ENCODE data around the gene FBXO9.

Gene FBXO9

DNA sequence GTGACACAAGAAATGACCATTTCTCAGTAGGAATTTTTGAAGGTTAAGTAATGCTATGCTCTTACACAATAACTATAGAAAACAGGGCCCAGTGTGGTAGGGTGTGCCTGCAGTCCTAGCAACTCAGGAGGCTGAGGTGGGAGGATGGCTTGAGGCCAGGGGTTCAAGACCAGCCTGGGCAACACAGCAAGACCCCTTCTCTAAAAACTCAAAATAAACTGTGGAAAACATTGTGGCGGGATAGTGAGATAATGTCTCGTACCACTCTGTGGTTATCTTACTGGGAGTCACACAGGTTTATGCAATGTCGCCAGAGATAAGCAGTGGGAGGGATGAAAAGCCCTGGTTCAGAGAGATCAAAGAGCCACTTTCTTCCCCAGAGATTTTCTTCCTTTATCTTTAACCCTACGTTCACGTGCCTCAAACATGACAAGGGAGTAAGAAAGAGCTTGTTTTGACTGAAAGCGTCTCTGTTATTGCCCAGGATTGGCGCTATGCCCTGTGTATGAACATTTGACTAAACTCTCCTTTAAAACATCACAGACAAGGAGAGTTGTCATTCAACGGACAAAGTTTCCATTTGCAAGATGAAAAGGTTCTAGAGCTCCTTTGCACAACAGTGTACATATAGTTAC is 69.5 kb downstream of the FBXO9 start:
- DNase-seq (ENCODE audit: low read depth in 3 of 3): no peak

DNA sequence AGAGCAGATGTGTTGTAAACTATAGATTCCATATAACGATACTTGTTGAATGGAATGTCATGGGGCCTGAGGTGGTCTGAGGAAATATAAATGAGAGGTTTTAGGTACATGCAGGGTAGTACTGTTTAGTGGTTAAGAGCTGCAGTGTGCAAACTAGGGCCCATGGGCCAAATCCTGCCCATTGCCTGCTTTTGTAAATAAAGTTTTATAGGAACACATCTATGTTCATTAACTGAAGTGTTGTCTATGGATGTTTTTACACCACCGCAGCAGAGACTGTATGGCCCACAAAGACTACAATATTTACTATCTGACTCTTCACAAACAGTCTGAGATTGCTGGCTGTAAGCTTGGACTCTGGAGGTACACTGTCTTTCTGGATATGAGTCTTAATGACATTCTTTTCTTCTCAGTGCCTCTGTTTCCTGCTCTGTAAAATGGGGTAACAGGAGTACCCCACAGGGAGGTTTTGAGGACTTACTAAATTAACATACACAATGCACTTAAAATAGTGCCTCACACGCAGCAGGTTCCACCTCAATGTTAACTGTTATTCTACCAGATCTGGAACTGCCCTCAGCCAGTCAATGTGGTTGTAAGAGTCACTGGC is 70.9 kb downstream of the FBXO9 start:
- DNase-seq (ENCODE audit: low read depth in 3 of 3): no peak

DNA sequence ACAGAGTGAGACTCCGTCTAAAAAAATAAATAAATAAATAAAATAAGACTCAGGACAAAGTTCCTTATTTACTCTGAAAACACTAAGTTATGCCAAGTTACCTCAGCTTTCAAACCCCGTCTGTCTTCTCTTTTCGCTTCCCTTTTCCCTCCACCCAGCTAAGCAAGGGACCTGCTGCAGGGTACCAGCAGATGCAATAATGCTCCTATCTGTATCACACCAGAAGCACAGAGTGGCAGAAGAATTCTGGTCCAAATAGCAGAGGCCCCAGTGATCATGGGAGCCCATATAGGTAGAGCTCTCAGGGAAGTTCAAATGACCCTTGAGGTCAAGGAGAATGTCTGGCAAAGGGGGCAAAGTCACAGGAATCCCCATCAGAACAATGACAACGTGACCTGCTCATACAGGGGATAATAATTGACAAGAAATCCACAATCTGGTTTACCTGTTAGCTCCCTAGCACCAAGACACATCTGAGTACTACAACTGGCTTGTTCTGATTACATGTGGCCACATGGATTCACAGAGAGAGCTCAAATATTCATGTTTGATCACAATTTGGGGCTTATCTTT is 74.7 kb downstream of the FBXO9 start:
- DNase-seq (ENCODE audit: low read depth in 3 of 3): no peak

DNA sequence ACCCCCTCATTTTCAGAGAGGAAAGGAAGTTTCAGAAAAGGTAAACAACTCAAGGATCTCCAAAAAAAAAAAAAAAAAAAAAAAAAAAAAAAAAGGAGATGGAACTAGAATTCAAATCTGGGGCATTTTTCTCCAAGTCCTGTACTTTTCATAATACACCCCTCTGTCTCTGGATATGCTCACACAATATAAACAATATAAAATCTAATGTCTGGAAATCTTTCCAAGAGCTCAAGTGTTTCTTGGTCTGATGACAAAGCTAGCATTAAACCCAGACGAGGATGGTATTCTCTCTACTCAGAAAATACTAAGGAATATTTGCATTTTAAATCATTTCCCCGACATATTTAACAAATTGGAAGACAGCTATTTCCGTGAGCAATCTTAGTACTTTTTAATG is 77.6 kb downstream of the FBXO9 start:
- no peak for DNase-seq (ENCODE audit: low read depth in 3 of 3)

DNA sequence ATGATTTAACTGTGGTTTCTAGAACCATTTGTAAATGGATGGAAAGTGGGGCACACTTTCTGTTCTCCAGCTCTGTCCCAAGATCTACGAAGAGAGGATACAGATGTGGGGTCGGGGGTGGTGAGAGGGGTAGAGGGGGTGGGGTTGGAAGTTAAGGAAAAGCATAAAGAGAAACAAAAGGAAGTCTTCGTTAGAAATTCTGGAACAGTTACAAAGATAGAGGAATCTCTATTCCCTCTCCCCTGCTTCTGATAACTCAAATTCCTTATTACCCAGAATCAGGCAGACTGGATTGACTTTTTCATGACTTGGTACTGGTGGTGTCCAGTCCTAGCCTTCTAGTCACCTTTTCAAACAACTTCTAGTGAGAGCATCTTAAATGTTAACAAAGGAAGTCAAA is 78.5 kb downstream of the FBXO9 start:
- no peak for DNase-seq (ENCODE audit: low read depth in 3 of 3)

DNA sequence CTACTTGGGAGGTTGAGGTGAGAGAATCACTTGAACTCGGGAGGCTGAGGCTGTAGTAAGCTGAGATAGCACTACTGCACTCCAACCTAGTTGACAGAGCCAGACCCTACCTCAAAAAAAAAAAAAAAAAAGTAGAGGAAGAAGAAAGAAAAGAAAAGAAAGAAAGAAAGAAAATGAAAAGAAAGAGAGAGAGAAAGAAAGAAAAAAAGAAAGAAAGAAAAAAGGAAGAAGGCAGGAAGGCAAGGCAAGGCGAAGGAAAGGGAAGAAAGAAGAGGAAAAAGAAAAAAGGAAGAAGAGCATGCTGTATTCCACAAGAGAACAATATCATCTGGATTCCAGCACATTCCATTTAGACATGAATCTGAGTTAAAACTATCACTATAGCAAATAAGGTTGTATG is 79.6 kb downstream of the FBXO9 start:
- no peak for DNase-seq (ENCODE audit: low read depth in 3 of 3)

DNA sequence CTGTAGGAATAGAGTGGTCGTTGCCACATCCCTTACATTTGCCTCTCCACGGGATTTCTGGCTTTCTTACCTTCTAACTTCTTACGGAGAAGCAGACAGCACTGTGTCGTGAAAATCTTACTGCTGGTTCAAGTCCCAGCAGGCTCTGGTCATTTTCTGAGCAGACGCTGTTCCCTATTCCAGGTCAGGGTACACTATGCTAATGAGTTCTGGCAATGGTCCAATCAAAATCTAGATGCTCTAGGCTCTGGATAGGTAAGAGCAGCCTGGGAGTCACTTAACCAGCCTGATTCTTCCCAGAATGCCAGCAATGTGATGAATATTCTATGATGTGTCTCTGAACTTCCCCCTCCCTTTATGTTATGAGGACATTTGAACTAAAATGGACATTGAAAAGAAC is 83.5 kb downstream of the FBXO9 start, which contains the start of gene GCM1:
Gene GCM1 (minus strand): TSS at position 158 of the 400 bp plus-strand sequence. CDS start 3,209 bp downstream, outside the sequence.
- DNase-seq (ENCODE audit: low read depth in 3 of 3): no peak

Measured in stimulated activated CD4-positive, alpha-beta T cell treated with anti-CD3 and anti-CD28 coated beads, TNF-alpha, amount 100 ng/mL, for 24 hours (primary cell).